Measurements from ENCODE around the gene AKAP6.
"Not testable (repeated sequence)": the region's sequence is repeated elsewhere in the genome, so short reads cannot be mapped to it uniquely, and the experiment has no call there.

The AKAP6 gene

DNA sequence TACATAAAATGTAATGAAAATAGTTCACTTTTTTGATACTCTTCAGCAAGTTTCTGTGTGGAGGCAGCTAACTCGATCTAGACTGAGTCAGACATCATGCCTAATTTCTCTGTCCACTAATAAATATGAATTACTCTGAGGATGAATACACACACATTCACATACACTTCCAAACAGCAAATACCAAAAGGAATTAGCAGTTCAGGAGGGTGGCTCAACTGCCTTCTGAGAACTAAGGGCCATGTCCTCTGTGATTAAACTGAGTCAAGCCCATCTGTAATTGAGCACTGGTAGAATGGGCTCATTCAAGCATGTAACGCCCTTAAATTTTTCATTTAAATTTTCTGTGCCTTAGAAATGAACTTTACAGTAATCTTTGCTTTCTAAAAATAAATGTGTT is 242.5 kb downstream of the AKAP6 start:
- peaks cover 7% of the 10 kb centered on the region for H3K27me3 Mint-ChIP-seq
- H3K9me3 Mint-ChIP-seq: no peaks in the 10 kb centered on the region
- no peaks in the 10 kb centered on the region for H3K36me3 Mint-ChIP-seq
- no peak overlapping the region for H3K27ac Mint-ChIP-seq
- CTCF ChIA-PET: interaction anchor here (0.7 kb wide), 1 partner anchor 1527 kb away, joined by 3 read pairs; no protein-coding TSS in a partner anchor
- no peak for DNase-seq
- H3K4me3 Mint-ChIP-seq: no peak overlapping the region
- H3K4me1 Mint-ChIP-seq: no peaks in the 10 kb centered on the region

GRCh38 chr14:32571995-32572866 is 243.1 kb downstream of the AKAP6 start:
- H3K27me3 Mint-ChIP-seq: peaks cover 7% of the 10 kb centered on the region
- no peaks in the 10 kb centered on the region for H3K9me3 Mint-ChIP-seq
- H3K27ac Mint-ChIP-seq: no peak overlapping the region
- DNase-seq: no peak
- CTCF ChIA-PET: no interaction called here
- no peaks in the 10 kb centered on the region for H3K36me3 Mint-ChIP-seq
- H3K4me1 Mint-ChIP-seq: no peaks in the 10 kb centered on the region
- no peak overlapping the region for H3K4me3 Mint-ChIP-seq

DNA sequence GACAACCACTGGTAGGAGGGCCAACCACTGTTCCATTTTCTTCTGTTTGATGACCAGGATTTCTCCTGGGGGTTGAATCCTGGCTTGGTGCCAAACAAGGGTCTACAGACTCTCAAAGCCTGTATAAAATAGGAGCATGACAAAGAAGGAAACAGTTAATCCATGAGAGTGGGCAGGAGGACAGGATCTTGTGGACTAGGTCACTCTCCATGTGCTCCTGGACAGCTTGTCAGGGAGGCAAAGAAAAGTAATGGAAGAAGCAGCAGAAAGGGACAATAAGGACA is 243.7 kb downstream of the AKAP6 start:
- DNase-seq: no peak
- Mint-ChIP-seq H3K4me1 (no peaks in the 10 kb centered on the region), H3K9me3 (no peaks in the 10 kb centered on the region), H3K4me3 (no peak overlapping the region), H3K36me3 (no peaks in the 10 kb centered on the region), H3K27ac (no peak overlapping the region), H3K27me3 (peaks cover 5% of the 10 kb centered on the region)
- CTCF ChIA-PET: no interaction called here

- DNase-seq: no peak
- Mint-ChIP-seq H3K27me3 (peaks cover 3% of the 10 kb centered on the region), H3K27ac (no peak overlapping the region), H3K9me3 (no peaks in the 10 kb centered on the region), H3K4me1 (no peaks in the 10 kb centered on the region), H3K4me3 (no peak overlapping the region), H3K36me3 (no peaks in the 10 kb centered on the region)
- CTCF ChIA-PET: interaction anchor here (2.0 kb wide), 1 partner anchor 8 kb away, joined by 20 read pairs; no protein-coding TSS in a partner anchor
Measured at GRCh38 chr14:32574269-32574668, 245.2 kb downstream of the AKAP6 start.

- Mint-ChIP-seq H3K4me3 (no peak overlapping the region), H3K36me3 (no peaks in the 10 kb centered on the region), H3K27me3 (peaks cover 3% of the 10 kb centered on the region), H3K27ac (no peak overlapping the region), H3K9me3 (no peaks in the 10 kb centered on the region), H3K4me1 (no peaks in the 10 kb centered on the region)
- CTCF ChIA-PET: interaction anchor here (0.6 to 2.0 kb wide), 10 partner anchors 10 to 1752 kb away, joined by 3 to 20 read pairs (median 3); no protein-coding TSS in a partner anchor
- peak; percentile 49 for DNase-seq
Measured at GRCh38 chr14:32576088-32576795, 247.1 kb downstream of the AKAP6 start.

DNA sequence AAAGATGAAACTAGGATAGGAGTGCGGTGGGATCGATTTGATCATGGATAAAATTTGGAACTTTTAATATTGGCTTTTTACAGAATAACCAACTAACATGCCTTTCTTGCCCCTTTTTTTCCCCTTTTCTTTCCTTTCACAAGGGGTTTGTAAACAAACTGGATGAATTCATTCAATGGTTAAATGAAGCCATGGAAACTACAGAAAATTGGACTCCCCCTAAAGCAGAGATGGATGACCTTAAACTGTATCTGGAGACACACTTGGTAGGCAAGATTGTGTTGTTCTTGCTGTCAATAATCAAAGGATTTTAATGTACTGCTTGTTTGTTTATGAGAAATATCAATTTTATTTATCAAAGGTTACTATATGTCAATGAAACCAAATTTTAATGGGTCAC is 247.9 kb downstream of the AKAP6 start:
- no peaks in the 10 kb centered on the region for H3K9me3 Mint-ChIP-seq
- H3K4me1 Mint-ChIP-seq: no peaks in the 10 kb centered on the region
- no peak overlapping the region for H3K4me3 Mint-ChIP-seq
- no peak overlapping the region for H3K27ac Mint-ChIP-seq
- peaks cover 3% of the 10 kb centered on the region for H3K27me3 Mint-ChIP-seq
- no peaks in the 10 kb centered on the region for H3K36me3 Mint-ChIP-seq
- no peak for DNase-seq
- CTCF ChIA-PET: interaction anchor here (0.6 kb wide), 1 partner anchor 248 kb away, joined by 3 read pairs; no protein-coding TSS in a partner anchor

GRCh38 chr14:32578181-32578580 is 249.1 kb downstream of the AKAP6 start:
- CTCF ChIA-PET: no interaction called here
- H3K27ac Mint-ChIP-seq: no peak overlapping the region
- H3K27me3 Mint-ChIP-seq: no peaks in the 10 kb centered on the region

DNA sequence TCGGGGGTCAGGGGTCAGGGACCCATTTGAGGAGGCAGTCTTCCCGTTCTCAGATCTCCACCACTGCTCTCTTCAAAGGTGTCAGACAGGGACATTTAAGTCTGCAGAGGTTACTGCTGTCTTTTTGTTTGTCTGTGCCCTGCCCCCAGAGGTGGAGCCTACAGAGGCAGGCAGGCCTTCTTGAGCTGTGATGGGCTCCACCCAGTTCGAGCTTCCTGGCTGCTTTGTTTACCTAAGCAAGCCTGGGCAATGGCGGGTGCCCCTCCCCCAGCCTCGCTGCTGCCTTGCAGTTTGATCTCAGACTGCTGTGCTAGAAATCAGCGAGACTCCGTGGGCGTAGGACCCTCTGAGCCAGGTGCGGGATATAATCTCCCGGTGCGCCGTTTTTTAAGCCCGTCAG is 254.3 kb downstream of the AKAP6 start:
- H3K4me1 Mint-ChIP-seq, H3K27me3 Mint-ChIP-seq, H3K36me3 Mint-ChIP-seq, CTCF ChIA-PET, H3K9me3 Mint-ChIP-seq, H3K4me3 Mint-ChIP-seq, H3K27ac Mint-ChIP-seq, DNase-seq: not testable (repeated sequence)

More at GRCh38 chr14:32578181-32578580, 249.1 kb downstream of the AKAP6 start:
- H3K36me3 Mint-ChIP-seq: no peaks in the 10 kb centered on the region
- H3K4me1 Mint-ChIP-seq: no peaks in the 10 kb centered on the region
- no peaks in the 10 kb centered on the region for H3K9me3 Mint-ChIP-seq
- H3K4me3 Mint-ChIP-seq: no peak overlapping the region
- no peak for DNase-seq

GRCh38 chr14:32584079-32584478 is 255.0 kb downstream of the AKAP6 start:
- H3K27me3 Mint-ChIP-seq: no peaks in the 10 kb centered on the region
- CTCF ChIA-PET: interaction anchor here (1.0 kb wide), 1 partner anchor 9 kb away, joined by 3 read pairs; no protein-coding TSS in a partner anchor
- no peaks in the 10 kb centered on the region for H3K4me1 Mint-ChIP-seq
- no peaks in the 10 kb centered on the region for H3K36me3 Mint-ChIP-seq
- H3K9me3 Mint-ChIP-seq: no peaks in the 10 kb centered on the region
- no peak overlapping the region for H3K4me3 Mint-ChIP-seq
- no peak overlapping the region for H3K27ac Mint-ChIP-seq
- DNase-seq: no peak

DNA sequence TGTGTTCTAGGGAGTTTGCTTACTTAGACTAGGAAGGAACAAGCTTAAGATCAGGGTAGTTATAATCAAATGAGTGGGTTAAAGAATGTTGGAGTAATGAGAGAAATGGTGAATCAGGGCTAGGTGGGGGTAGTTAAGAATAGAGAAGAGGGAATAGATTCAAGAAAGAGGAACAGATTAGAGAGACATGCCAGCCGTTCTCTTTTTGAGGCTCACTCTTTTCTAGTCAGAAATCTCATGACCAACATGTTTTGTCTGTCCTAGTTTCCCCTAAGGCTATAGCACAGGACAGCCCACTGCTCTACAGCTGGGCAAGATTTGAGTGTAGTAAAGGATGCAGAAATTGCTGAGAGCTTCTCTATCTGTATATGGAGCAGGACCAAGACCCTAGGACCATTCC is 258.4 kb downstream of the AKAP6 start:
- CTCF ChIA-PET: interaction anchor here (1.0 to 2.8 kb wide), 3 partner anchors 12 to 1714 kb away, joined by 3 to 19 read pairs (median 6); no protein-coding TSS in a partner anchor
- Mint-ChIP-seq H3K9me3 (no peaks in the 10 kb centered on the region), H3K27ac (no peak overlapping the region), H3K4me3 (no peak overlapping the region), H3K4me1 (no peaks in the 10 kb centered on the region), H3K27me3 (no peaks in the 10 kb centered on the region), H3K36me3 (no peaks in the 10 kb centered on the region)
- DNase-seq: no peak

GRCh38 chr14:32588448-32589320 is 259.6 kb downstream of the AKAP6 start:
- no peaks in the 10 kb centered on the region for H3K4me1 Mint-ChIP-seq
- no peaks in the 10 kb centered on the region for H3K9me3 Mint-ChIP-seq
- no peak overlapping the region for H3K27ac Mint-ChIP-seq
- H3K36me3 Mint-ChIP-seq: no peaks in the 10 kb centered on the region
- H3K4me3 Mint-ChIP-seq: no peak overlapping the region
- CTCF ChIA-PET: interaction anchor here (0.7 to 2.8 kb wide), 7 partner anchors 13 to 1712 kb away, joined by 3 to 19 read pairs (median 3); no protein-coding TSS in a partner anchor
- peak; percentile 23 for DNase-seq
- no peaks in the 10 kb centered on the region for H3K27me3 Mint-ChIP-seq

DNA sequence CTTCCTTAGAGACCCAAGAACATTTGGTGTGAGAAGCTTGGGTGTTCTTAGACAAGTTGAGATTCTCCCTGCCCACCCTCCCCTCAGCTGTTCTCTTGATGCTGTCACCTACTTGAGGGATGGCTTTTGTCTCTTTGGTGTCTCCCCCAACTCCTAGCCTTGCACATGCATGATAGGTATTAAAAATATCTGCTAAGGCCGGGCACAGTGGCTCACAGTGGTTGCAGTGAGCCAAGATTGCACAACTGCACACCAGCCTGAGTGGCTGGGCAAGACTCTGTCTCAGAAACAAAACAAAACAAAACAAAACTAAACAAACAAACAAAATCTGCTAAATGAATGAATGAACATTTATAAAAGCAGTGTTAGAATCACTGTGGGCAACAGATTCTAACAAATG is 261.1 kb downstream of the AKAP6 start:
- Mint-ChIP-seq H3K4me1 (no peaks in the 10 kb centered on the region), H3K27ac (no peak overlapping the region), H3K4me3 (no peak overlapping the region), H3K27me3 (no peaks in the 10 kb centered on the region), H3K36me3 (no peaks in the 10 kb centered on the region), H3K9me3 (no peaks in the 10 kb centered on the region)
- CTCF ChIA-PET: interaction anchor here (1.3 kb wide), 1 partner anchor 14 kb away, joined by 3 read pairs; no protein-coding TSS in a partner anchor
- DNase-seq: no peak

DNA sequence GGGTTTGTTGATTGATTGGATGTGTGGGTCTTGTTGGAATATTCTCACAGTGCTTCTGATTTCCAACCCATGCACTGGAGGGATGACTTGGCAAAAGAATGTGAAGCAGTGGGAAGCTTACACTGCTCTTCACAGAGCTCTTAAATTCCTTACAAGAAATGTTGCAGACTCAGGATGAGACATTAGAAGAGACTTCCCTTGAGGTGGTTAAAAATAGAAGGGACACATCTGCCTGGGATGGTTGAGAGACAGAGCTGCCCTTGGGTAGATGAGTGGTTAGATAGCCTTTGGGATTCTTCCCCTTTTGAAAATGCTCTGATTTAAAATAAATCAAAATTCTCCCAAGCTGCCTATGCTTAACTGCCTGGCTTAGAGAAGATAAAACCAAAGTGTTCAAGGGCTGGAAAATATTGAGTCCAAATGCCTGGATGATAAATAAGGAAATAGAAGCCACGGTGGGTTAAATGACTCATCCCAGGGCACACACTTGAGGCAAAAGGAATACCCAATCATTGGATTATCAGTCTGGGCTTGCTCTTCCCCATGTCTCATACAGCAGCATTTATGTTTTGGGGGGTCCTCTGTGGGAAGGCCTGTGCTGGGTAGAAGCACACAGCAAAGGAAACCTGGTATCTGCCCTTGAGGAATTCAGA is 264.3 kb downstream of the AKAP6 start:
- Mint-ChIP-seq H3K27ac (no peak overlapping the region), H3K9me3 (no peaks in the 10 kb centered on the region), H3K4me3 (no peak overlapping the region), H3K27me3 (no peaks in the 10 kb centered on the region), H3K4me1 (no peaks in the 10 kb centered on the region), H3K36me3 (no peaks in the 10 kb centered on the region)
- DNase-seq: no peak
- CTCF ChIA-PET: no interaction called here

Data from activated naive CD4-positive, alpha-beta T cell treated with anti-CD3 and anti-CD28 coated beads, Interleukin-2, amount 10 ng/mL, durations not matched to agents 7 days and 5 days (primary cell).